SU-DHL-6 (cell line): Measurements from ENCODE around the gene STIM2.
"Not testable (repeated sequence)": the region's sequence is repeated elsewhere in the genome, so short reads cannot be mapped to it uniquely, and the experiment has no call there.

Experiments
- H2AFZ ChIP-seq: fragments of 200-600 bp; sonication (generic); 2 replicates; pipeline ENCODE4 v1.6.1; 2014; ENCODE audit warnings: low read depth, mild to moderate bottlenecking, moderate library complexity, mixed read lengths, antibody characterized with exemption, low read length; ENCODE audit not compliant: severe bottlenecking
- H3F3A ChIP-seq: fragments of 200-600 bp; shearing (Covaris generic); 2 replicates; pipeline ENCODE4 v1.6.0; 2016; ENCODE audit warnings: antibody characterized with exemption, mild to moderate bottlenecking; ENCODE audit not compliant: insufficient read depth
- H3K27ac ChIP-seq: fragments of 200-600 bp; sonication (generic); 2 replicates; pipeline ENCODE4 v1.5.1; 2016; ENCODE audit warnings: low read depth, mild to moderate bottlenecking, low read length, moderate library complexity, mixed read lengths
- H3K27me3 ChIP-seq: fragments of 200-600 bp; sonication (generic), shearing (Covaris generic); 2 replicates; pipeline ENCODE4 v1.6.0; 2014; ENCODE audit warnings: mild to moderate bottlenecking, low read length
- H3K36me3 ChIP-seq: fragments of 200-600 bp; sonication (generic); 2 replicates; pipeline ENCODE4 v1.6.1; 2014; ENCODE audit warnings: mild to moderate bottlenecking, low read length, mixed read lengths
- H3K4me2 ChIP-seq: fragments of 300-600, 200-600 bp; shearing (Covaris generic), sonication (generic); 2 replicates; pipeline ENCODE4 v1.6.0; 2014; ENCODE audit warnings: low read length, low read depth, mild to moderate bottlenecking; ENCODE audit not compliant: poor library complexity, severe bottlenecking
- H3K4me3 ChIP-seq: fragments of 200-600 bp; sonication (generic); 2 replicates; pipeline ENCODE4 v1.5.1; 2014; ENCODE audit warnings: antibody characterized with exemption, low read length, mild to moderate bottlenecking, mixed read lengths; ENCODE audit not compliant: insufficient read depth, poor library complexity, severe bottlenecking
- H3K79me2 ChIP-seq: fragments of 200-600 bp; sonication (generic); 2 replicates; pipeline ENCODE4 v1.6.1; 2014; ENCODE audit warnings: mild to moderate bottlenecking, low read length, moderate library complexity; ENCODE audit not compliant: insufficient read depth
- H3K9ac ChIP-seq: fragments of 200-600 bp; sonication (generic); 2 replicates; pipeline ENCODE4 v1.7.0; 2014; ENCODE audit warnings: mild to moderate bottlenecking, low read length
- H3K9me2 ChIP-seq: fragments of 200-600 bp; sonication (generic); replicated peaks from 2 replicates; pipeline ENCODE4 v1.6.1; 2014; ENCODE audit warnings: low read length; ENCODE audit not compliant: insufficient read depth
- H3K9me3 ChIP-seq: fragments of 200-600 bp; sonication (generic); 2 replicates; pipeline ENCODE4 v1.6.1; 2014; ENCODE audit warnings: low read length, mixed read lengths; ENCODE audit not compliant: insufficient read depth
- H4K20me1 ChIP-seq: fragments of 200-600 bp; sonication (generic); 2 replicates; pipeline ENCODE4 v1.6.1; 2014; ENCODE audit warnings: low read depth, mild to moderate bottlenecking, antibody characterized with exemption, low read length, moderate library complexity, mixed read lengths
- CTCF ChIP-seq: fragments of 200-600 bp; sonication (generic); IDR thresholded peaks from one replicate; pipeline ENCODE4 v1.5.1; 2017; ENCODE audit warnings: antibody characterized with exemption, mild to moderate bottlenecking, low read length, moderate library complexity; ENCODE audit not compliant: insufficient read depth, poor library complexity, severe bottlenecking
- EZH2phosphoT487 ChIP-seq: fragments of 200-600 bp; sonication (generic), shearing (Covaris generic); conservative IDR thresholded peaks from 2 replicates; pipeline ENCODE4 v1.6.1; 2018; ENCODE audit warnings: mild to moderate bottlenecking, antibody characterized with exemption, low read length, moderate library complexity, mixed read lengths

Gene STIM2

DNA sequence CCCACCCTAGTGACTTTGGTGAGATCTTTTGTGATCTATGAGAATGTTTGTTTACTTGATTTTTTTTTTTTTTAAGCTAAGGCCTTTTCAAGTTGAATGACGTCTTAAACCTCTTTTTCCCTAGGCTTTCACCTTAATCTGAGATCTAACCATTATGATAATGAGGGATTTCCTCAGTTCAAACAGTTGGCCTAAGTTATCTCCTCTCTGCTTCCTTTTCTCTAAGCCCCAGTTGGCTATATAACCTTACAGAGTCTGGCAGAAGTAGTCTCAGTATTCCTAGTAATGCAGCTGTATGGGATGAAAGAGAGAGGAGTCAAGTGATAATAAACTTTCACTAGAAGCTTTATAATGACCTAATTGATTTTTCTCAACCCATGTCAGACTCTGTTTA lies 99.0 kb downstream of the STIM2 start:
- Histone ChIP-seq H3K9me3 (no peaks in the 10 kb centered on the region), H2AFZ (no peak overlapping the region), H4K20me1 (peaks cover 38% of the 10 kb centered on the region), H3K79me2 (peaks cover 93% of the 10 kb centered on the region), H3K36me3 (peaks cover 22% of the 10 kb centered on the region), H3K27ac (no peak overlapping the region), H3K27me3 (no peaks in the 10 kb centered on the region), H3K4me3 (no peak overlapping the region), H3K4me2 (no peak overlapping the region), H3K9me2 (no peaks in the 10 kb centered on the region), H3K9ac (no peak overlapping the region), H3F3A (peaks cover 9% of the 10 kb centered on the region; the same call in 1 of the 2 replicates)
- no peak for TF ChIP-seq EZH2phosphoT487
- TF ChIP-seq CTCF = no peak

- Histone ChIP-seq H4K20me1 (peaks cover 18% of the 10 kb centered on the region), H3K27ac (no peak overlapping the region), H3K4me2 (no peak overlapping the region), H3K9me2 (no peaks in the 10 kb centered on the region), H3K79me2 (peaks cover 93% of the 10 kb centered on the region), H3F3A (peaks cover 6% of the 10 kb centered on the region; the same call in 1 of the 2 replicates), H3K27me3 (no peaks in the 10 kb centered on the region), H3K36me3 (peaks cover 20% of the 10 kb centered on the region), H3K9ac (no peak overlapping the region), H3K9me3 (no peaks in the 10 kb centered on the region), H3K4me3 (no peak overlapping the region), H2AFZ (no peak overlapping the region)
- TF ChIP-seq CTCF (no peak), EZH2phosphoT487 (no peak)
Observed at GRCh38 chr4:26962720-26963119, 102.1 kb downstream of the STIM2 start.

DNA sequence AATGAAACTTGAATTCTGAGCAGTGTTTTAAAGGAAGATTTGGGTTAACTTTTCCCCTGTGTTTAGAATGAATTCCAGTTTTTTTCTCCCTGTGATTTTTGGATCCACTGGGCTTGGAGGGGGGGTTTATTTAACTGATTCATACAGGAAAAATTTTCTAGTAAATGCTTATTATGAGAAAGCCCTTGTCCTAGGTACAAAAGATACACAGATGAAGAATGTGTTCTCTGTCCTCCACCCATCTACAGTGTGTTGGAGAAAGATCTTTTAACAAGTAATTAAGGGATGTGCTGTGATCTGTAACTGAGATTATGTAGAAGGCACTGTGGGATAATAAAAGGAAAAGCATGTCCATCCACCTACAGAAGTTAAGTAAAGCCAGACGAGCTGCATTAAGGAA lies 103.9 kb downstream of the STIM2 start:
- Histone ChIP-seq H3K27me3 (no peaks in the 10 kb centered on the region), H3K4me3 (no peak overlapping the region), H3K27ac (no peak overlapping the region), H3K79me2 (peaks cover 94% of the 10 kb centered on the region), H4K20me1 (peaks cover 11% of the 10 kb centered on the region), H2AFZ (no peak overlapping the region), H3K9ac (no peak overlapping the region), H3K9me2 (no peaks in the 10 kb centered on the region), H3K36me3 (peaks cover 4% of the 10 kb centered on the region; the same call in 1 of the 2 replicates), H3K4me2 (no peak overlapping the region), H3K9me3 (no peaks in the 10 kb centered on the region), H3F3A (peaks cover 13% of the 10 kb centered on the region; the same call in 1 of the 2 replicates)
- TF ChIP-seq CTCF (no peak), EZH2phosphoT487 (no peak)

DNA sequence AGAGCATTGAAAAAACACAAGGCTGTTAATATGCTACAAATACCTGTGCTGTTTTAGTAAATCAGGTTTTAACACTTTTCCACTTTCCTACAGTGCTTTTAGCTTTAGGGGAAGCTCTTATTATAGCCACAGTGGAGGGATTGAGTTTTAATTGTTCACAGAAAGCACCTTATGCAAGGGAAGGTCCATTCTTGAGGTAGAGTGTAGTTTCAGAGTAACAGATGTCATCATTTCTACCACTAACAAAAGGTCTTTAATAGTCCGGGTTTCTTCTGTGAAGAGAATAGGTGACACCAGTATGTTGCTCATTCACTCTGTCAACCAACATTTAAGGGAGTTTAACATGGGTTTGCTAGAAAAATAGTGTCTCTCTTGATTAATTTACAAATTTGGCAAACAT lies 104.4 kb downstream of the STIM2 start:
- Histone ChIP-seq H3K9ac (no peak overlapping the region), H3K36me3 (peaks cover 4% of the 10 kb centered on the region; the same call in 1 of the 2 replicates), H3K79me2 (peaks cover 92% of the 10 kb centered on the region), H3K4me3 (no peak overlapping the region), H3K4me2 (no peak overlapping the region), H3K9me2 (no peaks in the 10 kb centered on the region), H2AFZ (no peak overlapping the region), H4K20me1 (peaks cover 7% of the 10 kb centered on the region), H3K27me3 (no peaks in the 10 kb centered on the region), H3K9me3 (no peaks in the 10 kb centered on the region), H3K27ac (no peak overlapping the region), H3F3A (peaks cover 13% of the 10 kb centered on the region; the same call in 1 of the 2 replicates)
- no peak for TF ChIP-seq EZH2phosphoT487
- TF ChIP-seq CTCF = no peak

GRCh38 chr4:26975464-26976181 lies 115.0 kb downstream of the STIM2 start:
- peaks cover 85% of the 10 kb centered on the region for H3K79me2 ChIP-seq
- not testable (repeated sequence) for H2AFZ ChIP-seq, H4K20me1 ChIP-seq, H3K9ac ChIP-seq, H3K4me3 ChIP-seq, H3K4me2 ChIP-seq, H3K9me3 ChIP-seq, H3K36me3 ChIP-seq, H3K27me3 ChIP-seq, H3K9me2 ChIP-seq, H3F3A ChIP-seq, H3K27ac ChIP-seq
